Activated CD4-positive, alpha-beta memory T cell treated with anti-CD3 and anti-CD28 coated beads, Interleukin-2, amount 10 ng/mL, durations not matched to agents 7 days and 5 days (primary cell): ENCODE measurements around the gene TCERG1L. TPM values are rescaled to one million over a fixed set of nuclear protein-coding genes. Genes with fewer than 3 reads are reported as not detected.

Experiments
- CTCF ChIA-PET: fragments of 350-600 bp; sonication (Branson Sonifier 250); formaldehyde crosslinking; loops from one replicate; lab custom pipeline; 2021; ENCODE audit warnings: antibody characterized with exemption, inconsistent platforms; lab: Charles Lee
- POLR2A ChIA-PET: fragments of 350-600 bp; sonication (Branson Sonifier 250); formaldehyde crosslinking; loops from one replicate; lab custom pipeline; 2021; ENCODE audit warnings: antibody characterized with exemption; lab: Charles Lee
- DNase-seq: peaks from one replicate; pipeline ENCODE4 v3.0.0-alpha.2; 2020
- H3K27ac Mint-ChIP-seq: one replicate; pipeline ENCODE4 v1.8.0; 2021; ENCODE audit warnings: mild to moderate bottlenecking, mixed read lengths
- H3K27me3 Mint-ChIP-seq: one replicate; pipeline ENCODE4 v1.8.0; 2021; ENCODE audit warnings: mixed read lengths
- H3K36me3 Mint-ChIP-seq: one replicate; pipeline ENCODE4 v1.8.0; 2021; ENCODE audit warnings: low read depth, mixed read lengths
- H3K4me1 Mint-ChIP-seq: one replicate; pipeline ENCODE4 v1.8.0; 2021; ENCODE audit warnings: mixed read lengths
- H3K4me3 Mint-ChIP-seq: one replicate; pipeline ENCODE4 v1.8.0; 2021; ENCODE audit warnings: mild to moderate bottlenecking, mixed read lengths
- H3K9me3 Mint-ChIP-seq: one replicate; pipeline ENCODE4 v1.8.0; 2021; ENCODE audit warnings: mixed read lengths
- total RNA-seq, 2 experiments: library from RNA; stranded (reverse); gene quantifications; one replicate each; pipeline ENCODE4 v1.2.3, GENCODE V29; 2021

The TCERG1L gene
- total RNA-seq, 2 experiments from 2014 or later = 0.08 TPM; not detected in 1

DNA sequence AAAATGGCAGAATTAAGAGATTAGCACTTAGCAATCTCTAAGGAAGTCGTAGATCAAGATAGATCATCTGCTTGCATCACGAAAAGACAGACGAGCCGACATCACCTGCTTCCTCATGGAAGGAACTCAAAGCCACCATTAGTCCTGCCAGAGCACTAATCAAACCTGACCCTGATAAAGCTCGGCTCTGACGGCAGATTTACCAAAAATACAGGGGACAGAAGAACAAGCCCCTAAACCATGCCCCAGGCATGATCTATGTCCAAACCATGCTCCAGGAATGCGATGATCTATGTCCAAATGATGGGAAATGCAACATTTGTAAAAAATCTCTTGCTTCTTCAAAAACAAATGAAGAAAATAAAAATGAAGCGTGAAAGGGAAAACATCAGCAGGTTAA is 182.8 kb downstream of the TCERG1L start:
- H3K4me3 Mint-ChIP-seq = no peak overlapping the region
- no peak overlapping the region for H3K27ac Mint-ChIP-seq
- H3K4me1 Mint-ChIP-seq = no peaks in the 10 kb centered on the region
- H3K36me3 Mint-ChIP-seq = no peaks in the 10 kb centered on the region
- no peaks in the 10 kb centered on the region for H3K27me3 Mint-ChIP-seq
- CTCF ChIA-PET = no interaction called here
- H3K9me3 Mint-ChIP-seq = peaks cover 7% of the 10 kb centered on the region
- DNase-seq = no peak
- POLR2A ChIA-PET = no interaction called here

DNA sequence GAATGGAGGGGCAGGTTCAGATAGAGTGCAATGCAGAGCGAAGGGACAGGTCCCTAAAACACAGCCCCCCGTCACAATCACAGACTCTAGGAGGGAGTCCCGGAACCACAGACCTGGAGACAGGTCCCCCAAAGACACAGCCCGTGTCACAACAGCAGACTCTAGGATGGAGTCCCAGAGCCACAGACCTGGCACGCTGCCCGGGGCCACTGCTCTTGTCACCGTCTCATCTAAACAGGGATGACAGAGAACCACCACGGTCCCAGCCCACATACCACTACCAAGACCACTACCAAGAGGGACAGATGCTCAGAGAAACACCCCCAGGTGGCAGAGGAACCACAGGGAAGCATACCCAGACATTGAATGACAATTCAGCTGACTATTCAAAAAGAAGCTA is 183.9 kb downstream of the TCERG1L start:
- Mint-ChIP-seq H3K9me3 (peaks cover 8% of the 10 kb centered on the region), H3K36me3 (no peaks in the 10 kb centered on the region), H3K27ac (no peak overlapping the region), H3K27me3 (no peaks in the 10 kb centered on the region), H3K4me3 (no peak overlapping the region), H3K4me1 (no peaks in the 10 kb centered on the region)
- ChIA-PET CTCF (no interaction called here), POLR2A (no interaction called here)
- no peak for DNase-seq

DNA sequence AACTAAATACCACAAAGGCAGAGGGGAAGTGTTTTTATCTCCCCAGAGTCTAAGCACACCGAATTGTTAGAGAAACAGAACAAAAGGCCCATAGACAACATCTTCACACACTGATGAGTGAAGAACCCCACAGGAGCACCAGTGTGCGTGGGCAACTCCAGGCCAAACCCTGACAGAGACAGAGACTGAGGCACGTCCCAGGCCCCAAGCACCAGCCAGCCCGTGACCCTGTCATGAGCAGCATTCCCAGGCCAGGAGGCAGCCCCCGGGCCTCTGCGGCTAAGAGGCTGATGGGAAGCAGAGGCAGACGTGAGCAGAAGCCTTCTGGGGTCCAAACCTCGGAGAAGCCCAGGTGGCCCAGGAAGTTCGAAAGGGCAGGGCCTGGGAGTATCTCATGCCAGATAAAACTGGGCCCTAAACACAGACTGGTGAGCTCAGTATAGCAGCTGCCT is 184.4 kb downstream of the TCERG1L start:
- peaks cover 8% of the 10 kb centered on the region for H3K9me3 Mint-ChIP-seq
- H3K4me3 Mint-ChIP-seq = no peak overlapping the region
- H3K27me3 Mint-ChIP-seq = no peaks in the 10 kb centered on the region
- H3K4me1 Mint-ChIP-seq = no peaks in the 10 kb centered on the region
- no peak overlapping the region for H3K27ac Mint-ChIP-seq
- H3K36me3 Mint-ChIP-seq = no peaks in the 10 kb centered on the region
- DNase-seq = no peak
- POLR2A ChIA-PET = no interaction called here
- CTCF ChIA-PET = no interaction called here

DNA sequence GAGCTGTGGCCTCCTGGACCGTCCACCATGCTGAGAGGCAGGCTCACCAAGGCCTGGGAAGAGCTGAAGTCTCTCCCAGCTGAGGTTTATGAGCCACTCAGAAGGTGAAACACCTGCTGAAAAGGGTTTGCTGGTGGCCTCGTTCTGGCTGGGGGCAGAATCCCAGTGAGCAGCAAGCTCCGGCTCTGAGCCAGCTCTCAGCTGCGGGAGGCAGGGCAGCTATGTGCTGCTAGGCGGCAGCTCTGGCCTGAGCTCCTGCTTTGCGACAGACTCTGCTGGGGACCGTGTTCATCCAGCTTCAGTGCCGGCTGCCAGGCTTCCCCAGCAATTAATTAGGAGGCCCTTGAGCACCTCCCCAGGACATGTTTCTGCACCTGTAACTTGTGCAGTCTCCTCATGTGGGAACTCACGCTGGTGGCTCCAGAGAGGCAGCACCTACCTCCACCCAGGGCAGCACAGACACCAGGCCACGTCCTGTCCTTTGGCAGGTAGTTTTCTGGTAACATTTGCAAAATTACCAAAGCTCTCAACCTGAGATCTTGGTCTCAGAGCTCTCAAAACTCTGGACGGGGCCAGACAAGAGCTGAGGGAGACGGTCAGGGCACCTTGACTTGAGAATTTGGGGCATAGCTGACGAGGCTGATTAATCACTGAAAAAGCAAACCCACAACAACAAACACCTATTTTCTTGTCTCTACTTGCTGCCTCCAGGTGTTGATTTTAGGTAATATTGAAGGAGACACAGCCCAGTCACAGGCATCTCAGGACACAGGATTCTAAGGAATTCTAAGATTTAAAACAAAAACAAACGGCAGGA is 185.0 kb downstream of the TCERG1L start:
- DNase-seq = no peak
- no peaks in the 10 kb centered on the region for H3K36me3 Mint-ChIP-seq
- no peaks in the 10 kb centered on the region for H3K27me3 Mint-ChIP-seq
- no peak overlapping the region for H3K4me3 Mint-ChIP-seq
- ChIA-PET CTCF (no interaction called here), POLR2A (no interaction called here)
- no peaks in the 10 kb centered on the region for H3K4me1 Mint-ChIP-seq
- H3K27ac Mint-ChIP-seq = no peak overlapping the region
- H3K9me3 Mint-ChIP-seq = peaks cover 8% of the 10 kb centered on the region

- no peaks in the 10 kb centered on the region for H3K36me3 Mint-ChIP-seq
- no peak for DNase-seq
- no peak overlapping the region for H3K4me3 Mint-ChIP-seq
- ChIA-PET POLR2A (no interaction called here), CTCF (no interaction called here)
- H3K4me1 Mint-ChIP-seq = no peaks in the 10 kb centered on the region
- H3K9me3 Mint-ChIP-seq = peaks cover 8% of the 10 kb centered on the region
- H3K27me3 Mint-ChIP-seq = no peaks in the 10 kb centered on the region
- H3K27ac Mint-ChIP-seq = no peak overlapping the region
Measured at GRCh38 chr10:131125511-131126225, 185.9 kb downstream of the TCERG1L start.

- H3K27me3 Mint-ChIP-seq = no peaks in the 10 kb centered on the region
- no peaks in the 10 kb centered on the region for H3K4me1 Mint-ChIP-seq
- H3K4me3 Mint-ChIP-seq = no peak overlapping the region
- H3K27ac Mint-ChIP-seq = no peak overlapping the region
- CTCF ChIA-PET = no interaction called here
- peaks cover 9% of the 10 kb centered on the region for H3K9me3 Mint-ChIP-seq
- POLR2A ChIA-PET = no interaction called here
- H3K36me3 Mint-ChIP-seq = no peaks in the 10 kb centered on the region
- DNase-seq = no peak
Measured at GRCh38 chr10:131124945-131125344, 186.6 kb downstream of the TCERG1L start.

- H3K27me3 Mint-ChIP-seq = no peaks in the 10 kb centered on the region
- peaks cover 10% of the 10 kb centered on the region for H3K9me3 Mint-ChIP-seq
- H3K27ac Mint-ChIP-seq = no peak overlapping the region
- DNase-seq = no peak
- no peaks in the 10 kb centered on the region for H3K36me3 Mint-ChIP-seq
- ChIA-PET CTCF (no interaction called here), POLR2A (no interaction called here)
- no peaks in the 10 kb centered on the region for H3K4me1 Mint-ChIP-seq
- H3K4me3 Mint-ChIP-seq = no peak overlapping the region
Measured at GRCh38 chr10:131123496-131123895, 188.0 kb downstream of the TCERG1L start.

DNA sequence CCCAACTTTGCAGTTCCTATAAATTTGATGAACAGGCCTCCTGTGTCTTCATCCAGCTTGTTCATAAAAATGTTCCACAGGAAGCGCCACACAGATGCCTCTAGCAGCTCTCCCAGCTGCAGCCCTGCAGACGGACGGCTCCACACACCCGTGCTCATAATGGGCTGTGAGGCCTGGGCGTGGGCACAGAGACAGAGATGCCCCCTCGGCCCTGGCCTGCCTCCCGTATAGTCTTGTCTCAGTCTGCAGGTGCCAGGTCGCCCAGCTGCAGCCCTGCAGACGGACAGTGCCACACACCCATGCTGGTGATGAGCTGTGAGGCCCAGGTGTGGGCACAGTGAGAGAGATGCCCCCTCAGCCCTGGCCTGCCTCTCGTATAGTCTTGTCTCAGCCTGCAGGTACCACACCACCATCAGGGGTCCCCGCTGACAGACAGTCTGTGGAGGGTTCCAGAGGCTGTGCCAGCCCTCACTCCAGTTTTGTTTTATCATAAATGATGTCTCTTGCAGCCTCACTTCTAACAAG is 189.9 kb downstream of the TCERG1L start:
- H3K4me1 Mint-ChIP-seq = no peaks in the 10 kb centered on the region
- no peaks in the 10 kb centered on the region for H3K27me3 Mint-ChIP-seq

GRCh38 chr10:131119626-131120355 is 191.7 kb downstream of the TCERG1L start:
- Mint-ChIP-seq H3K9me3 (peaks cover 10% of the 10 kb centered on the region), H3K36me3 (no peaks in the 10 kb centered on the region), H3K27ac (no peak overlapping the region), H3K4me1 (no peaks in the 10 kb centered on the region), H3K4me3 (no peak overlapping the region), H3K27me3 (no peaks in the 10 kb centered on the region)
- no peak for DNase-seq
- POLR2A ChIA-PET = no interaction called here
- CTCF ChIA-PET = no interaction called here

More for the DNA sequence above, 189.9 kb downstream of the TCERG1L start:
- no peaks in the 10 kb centered on the region for H3K36me3 Mint-ChIP-seq
- no peak overlapping the region for H3K27ac Mint-ChIP-seq
- peaks cover 10% of the 10 kb centered on the region for H3K9me3 Mint-ChIP-seq
- CTCF ChIA-PET = no interaction called here
- no peak overlapping the region for H3K4me3 Mint-ChIP-seq
- no peak for DNase-seq
- POLR2A ChIA-PET = no interaction called here

DNA sequence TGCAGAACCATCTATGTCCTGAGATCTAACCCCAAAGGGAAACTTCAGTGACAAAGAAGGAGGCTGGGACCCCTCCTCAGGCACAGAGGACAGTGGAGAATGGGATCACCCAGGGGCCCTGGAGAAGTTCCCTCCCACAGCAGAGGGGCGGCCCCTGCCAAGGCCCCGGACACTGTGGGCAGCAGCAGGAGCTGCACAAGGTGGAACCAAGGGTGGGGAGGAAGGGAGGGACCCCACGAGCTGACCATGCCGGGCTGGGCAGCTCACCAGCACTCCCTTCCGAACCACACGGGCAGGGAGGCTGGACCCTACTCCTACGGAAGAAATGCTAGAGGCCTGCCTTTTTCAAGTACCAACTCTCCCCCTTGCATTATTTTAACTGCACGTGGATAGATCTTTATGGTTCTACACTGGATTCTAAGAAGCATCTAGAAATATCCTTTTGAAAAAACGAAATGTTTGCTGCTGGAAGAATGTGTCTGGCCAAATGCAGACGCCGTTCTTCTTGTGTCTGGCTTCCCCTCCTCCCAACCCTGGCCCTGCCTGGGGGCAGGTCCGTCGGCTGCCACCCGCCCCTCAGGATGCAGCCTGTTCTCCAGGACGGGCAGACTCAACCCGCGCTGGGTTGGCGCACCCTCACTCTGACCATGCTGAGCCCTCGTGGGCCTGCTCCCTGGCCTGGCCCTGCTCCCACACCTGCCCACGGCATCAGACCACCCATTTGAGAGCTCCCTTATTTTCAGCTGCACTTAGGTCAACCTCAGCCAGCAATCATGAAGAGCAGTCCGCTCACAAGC is 193.9 kb downstream of the TCERG1L start:
- peaks cover 2% of the 10 kb centered on the region for H3K9me3 Mint-ChIP-seq
- no peaks in the 10 kb centered on the region for H3K27me3 Mint-ChIP-seq
- no peak for DNase-seq
- no peak overlapping the region for H3K27ac Mint-ChIP-seq
- ChIA-PET CTCF (no interaction called here), POLR2A (no interaction called here)
- no peaks in the 10 kb centered on the region for H3K4me1 Mint-ChIP-seq
- no peaks in the 10 kb centered on the region for H3K36me3 Mint-ChIP-seq
- no peak overlapping the region for H3K4me3 Mint-ChIP-seq

GRCh38 chr10:131116991-131117375 is 194.5 kb downstream of the TCERG1L start:
- no peak overlapping the region for H3K4me3 Mint-ChIP-seq
- peaks cover 2% of the 10 kb centered on the region for H3K9me3 Mint-ChIP-seq
- no peaks in the 10 kb centered on the region for H3K27me3 Mint-ChIP-seq
- no peaks in the 10 kb centered on the region for H3K36me3 Mint-ChIP-seq
- DNase-seq = no peak
- ChIA-PET CTCF (no interaction called here), POLR2A (no interaction called here)
- no peaks in the 10 kb centered on the region for H3K4me1 Mint-ChIP-seq
- no peak overlapping the region for H3K27ac Mint-ChIP-seq

DNA sequence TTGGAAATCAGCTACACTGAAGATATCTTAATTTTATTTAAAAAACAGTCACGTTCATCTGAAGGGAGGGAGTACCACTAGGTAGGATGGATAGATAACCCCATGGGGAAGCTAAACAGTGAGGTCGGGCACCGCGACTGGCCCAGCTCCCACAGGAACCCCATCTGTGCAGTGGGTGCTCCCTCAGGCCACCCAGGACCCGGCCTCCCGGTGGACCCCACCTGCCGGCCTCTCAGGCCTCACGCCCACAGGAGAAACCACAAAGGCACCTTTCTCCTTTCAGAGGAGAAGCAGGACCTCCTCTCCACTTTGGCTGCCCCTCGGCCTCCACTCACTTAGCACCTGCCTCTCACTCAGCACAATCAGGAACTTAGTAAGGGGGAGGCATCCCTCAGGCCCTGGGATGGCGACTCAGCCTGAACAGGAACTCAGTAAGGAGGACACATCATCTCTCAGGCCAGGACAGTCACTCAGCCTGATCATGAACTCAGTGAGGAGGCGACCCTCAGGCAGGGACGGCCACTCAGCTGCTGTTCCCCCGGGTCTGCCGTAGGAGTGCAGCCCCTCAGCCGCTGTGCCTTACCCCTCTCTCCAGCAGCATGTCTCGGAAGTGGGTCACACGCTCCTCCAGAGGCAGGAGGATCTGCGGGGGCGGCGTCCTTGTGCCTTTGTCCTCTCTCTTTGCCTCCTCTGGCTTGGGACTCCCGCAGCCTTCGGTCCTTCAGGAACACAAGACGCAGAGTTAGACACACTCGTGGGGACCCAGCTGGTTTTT is 195.1 kb downstream of the TCERG1L start:
- no peak for DNase-seq
- H3K4me1 Mint-ChIP-seq = no peaks in the 10 kb centered on the region
- CTCF ChIA-PET = no interaction called here

More for the DNA sequence above, 195.1 kb downstream of the TCERG1L start:
- no peak overlapping the region for H3K4me3 Mint-ChIP-seq
- H3K36me3 Mint-ChIP-seq = no peaks in the 10 kb centered on the region
- no peak overlapping the region for H3K27ac Mint-ChIP-seq
- POLR2A ChIA-PET = no interaction called here
- peaks cover 2% of the 10 kb centered on the region for H3K9me3 Mint-ChIP-seq
- H3K27me3 Mint-ChIP-seq = no peaks in the 10 kb centered on the region
